ENCODE results near the gene EID2B. TPM values are rescaled to one million over a fixed set of nuclear protein-coding genes. Genes with fewer than 3 reads are reported as not detected.
A peak's percentile ranks its signal among the peaks of the same experiment; 100 is the strongest.

The EID2B gene
- total RNA-seq, 4 donors from 2014 or later = 3.0 to 6.4 (median 6.1) TPM

- 94% methylated on average over 9 of the region's 9 CpGs for WGBS
- Histone ChIP-seq H3K4me3 (no peak overlapping the region), H3K27me3 (peaks cover 0 to 100% (median 51%) of the 10 kb centered on the region in 4 donors), H3K4me1 (peaks cover 5 to 16% (median 10%) of the 10 kb centered on the region in 4 donors), H3K9me3 (no peaks in the 10 kb centered on the region), H3K36me3 (no peaks in the 10 kb centered on the region), H3K27ac (replicated peaks in 1 of 4) (no peak overlapping the region)
- no peak for TF ChIP-seq POLR2A (IDR thresholded peaks at IDR 0.05; ENCODE audit: low read depth)
- no peak for TF ChIP-seq CTCF (IDR thresholded peaks at IDR 0.05)
- TF ChIP-seq POLR2AphosphoS5 (IDR thresholded peaks at IDR 0.05) = no peak
- no peak for TF ChIP-seq EP300 (IDR thresholded peaks at IDR 0.05)
- intact Hi-C loops (cut with DNase I) = no loop called here
- DNase-seq (ENCODE audit: extremely low spot score) = no peak
These were observed 24.0 kb downstream of the EID2B start for GRCh38 chr19:39508629-39509028.

GRCh38 chr19:39507715-39508364, 24.8 kb downstream of the EID2B start:
- peak overlapping the region; percentile 43 to 53 (median 44) for H3K4me3 ChIP-seq
- no peak for TF ChIP-seq POLR2A (IDR thresholded peaks at IDR 0.05; ENCODE audit: low read depth)
- no peak for TF ChIP-seq CTCF (IDR thresholded peaks at IDR 0.05)
- TF ChIP-seq EP300 (IDR thresholded peaks at IDR 0.05) = no peak
- TF ChIP-seq POLR2AphosphoS5 (IDR thresholded peaks at IDR 0.05) = no peak
- no peaks in the 10 kb centered on the region for H3K36me3 ChIP-seq
- no peaks in the 10 kb centered on the region for H3K9me3 ChIP-seq
- no peak overlapping the region for H3K27ac ChIP-seq (replicated peaks in 1 of 4)
- 51% methylated on average over 24 of the region's 24 CpGs for WGBS
- intact Hi-C loops (cut with DNase I) = no loop called here
- no peak for DNase-seq (ENCODE audit: extremely low spot score)
- H3K4me1 ChIP-seq = peaks cover 5 to 21% (median 14%) of the 10 kb centered on the region in 4 donors
- H3K27me3 ChIP-seq = peaks cover 0 to 100% (median 58%) of the 10 kb centered on the region in 4 donors

- H3K4me1 ChIP-seq = peaks cover 5 to 26% (median 18%) of the 10 kb centered on the region in 4 donors
- intact Hi-C loops (cut with DNase I) = no loop called here
- H3K36me3 ChIP-seq = no peaks in the 10 kb centered on the region
- no peak for TF ChIP-seq EP300 (IDR thresholded peaks at IDR 0.05)
- TF ChIP-seq POLR2A (IDR thresholded peaks at IDR 0.05; ENCODE audit: low read depth) = no peak
- no peak for TF ChIP-seq POLR2AphosphoS5 (IDR thresholded peaks at IDR 0.05)
- TF ChIP-seq CTCF (IDR thresholded peaks at IDR 0.05) = no peak
- H3K4me3 ChIP-seq = peak overlapping the region; percentile 43 to 53 (median 44)
- 10% methylated on average over 20 of the region's 96 CpGs for WGBS
- H3K27ac ChIP-seq (replicated peaks in 1 of 4) = no peak overlapping the region
- no peak for DNase-seq (ENCODE audit: extremely low spot score)
- peaks cover 0 to 100% (median 57%) of the 10 kb centered on the region in 4 donors for H3K27me3 ChIP-seq
- H3K9me3 ChIP-seq = peaks cover 0 to 3% (median 0%) of the 10 kb centered on the region in 4 donors
These were observed 25.5 kb downstream of the EID2B start for GRCh38 chr19:39506944-39507714.

GRCh38 chr19:39506598-39506943, 26.1 kb downstream of the EID2B start:
- intact Hi-C loops (cut with DNase I) = no loop called here
- no peak overlapping the region for H3K27ac ChIP-seq (replicated peaks in 1 of 4)
- H3K27me3 ChIP-seq = peaks cover 0 to 100% (median 56%) of the 10 kb centered on the region in 4 donors
- H3K9me3 ChIP-seq = peaks cover 0 to 3% (median 0%) of the 10 kb centered on the region in 4 donors
- H3K36me3 ChIP-seq = no peaks in the 10 kb centered on the region
- peak overlapping the region; percentile 43 to 53 (median 44) for H3K4me3 ChIP-seq
- H3K4me1 ChIP-seq = peaks cover 5 to 26% (median 18%) of the 10 kb centered on the region in 4 donors
- 50% methylated on average over 7 of the region's 7 CpGs for WGBS
- no peak for DNase-seq (ENCODE audit: extremely low spot score)
- TF ChIP-seq POLR2AphosphoS5 (IDR thresholded peaks at IDR 0.05) (no peak), CTCF (IDR thresholded peaks at IDR 0.05) (no peak), EP300 (IDR thresholded peaks at IDR 0.05) (no peak), POLR2A (IDR thresholded peaks at IDR 0.05; ENCODE audit: low read depth) (no peak)

Measured in esophagus muscularis mucosa (tissue), 4 donors.